ENCODE measurements around the gene IL17RC.

GRCh38 chr3:9881441-9881840 lies 35.5 kb upstream of the IL17RC start:
- no peak for TF ChIP-seq CTCF (IDR thresholded peaks at IDR 0.05)
- TF ChIP-seq POLR2A (IDR thresholded peaks at IDR 0.05), result no peak
- TF ChIP-seq EP300 (IDR thresholded peaks at IDR 0.05; ENCODE audit: low read depth), result no peak

All from transverse colon (tissue), 3 donors.